Colonic mucosa (tissue), 4 donors: ENCODE results near the gene ARHGAP30. TPM values are rescaled to one million over a fixed set of nuclear protein-coding genes. Genes with fewer than 3 reads are reported as not detected.

Experiments
- DNase-seq: peaks from one replicate; pipeline ENCODE4 v3.0.0-alpha.2; 2020
- H3K27ac ChIP-seq: fragments of 200-600 bp; one replicate; pipeline ENCODE4 v1.8.0; 2021
- H3K27me3 ChIP-seq: fragments of 200-600 bp; one replicate; pipeline ENCODE4 v1.8.0; 2021
- H3K36me3 ChIP-seq: fragments of 200-600 bp; one replicate; pipeline ENCODE4 v1.8.0; 2021
- H3K4me1 ChIP-seq: fragments of 200-600 bp; one replicate; pipeline ENCODE4 v1.8.0; 2021; ENCODE audit warnings: mild to moderate bottlenecking
- H3K4me3 ChIP-seq: fragments of 200-600 bp; one replicate; pipeline ENCODE4 v1.8.0; 2021
- H3K9ac ChIP-seq, 2 donors: one replicate each; pipeline ENCODE4 v1.7.0; 2013; ENCODE audit warnings: control low read depth in 2 of 2, low read depth in 2 of 2, low read length in 2 of 2
- H3K9me3 ChIP-seq: fragments of 200-600 bp; one replicate; pipeline ENCODE4 v1.8.0; 2021
- intact Hi-C: fragments of 100-400 bp; cut with DNase I; formaldehyde crosslinking; loops from one replicate; pipeline ENCODE4 v1.14.1; 2022
- total RNA-seq, 2 donors: library from RNA; stranded (reverse); fragmentation: NEBNext Ultra II Directional in 1 of 2; extraction: Animal tissue kit (Norgen Biotek cat#: 25700) in 1 of 2; gene quantifications; one replicate each; pipeline ENCODE4 v1.2.1, GENCODE V29; 2021
- TF ChIP-seq, protein P1 (sequence below): fragments of 200-600 bp; IDR thresholded peaks from one replicate; pipeline ENCODE4 v1.8.0; 2022; ENCODE audit warnings: antibody characterized with exemption, mild to moderate bottlenecking
- donor health status: healthy.
- donor health status: DM: no; HTN: no; CAD: no.
- donor health status: DM: no; HTN: no; CAD: no.

ARHGAP30 gene
- total RNA-seq, 2 donors from 2014 or later = 3.5 to 5.3 TPM

DNA sequence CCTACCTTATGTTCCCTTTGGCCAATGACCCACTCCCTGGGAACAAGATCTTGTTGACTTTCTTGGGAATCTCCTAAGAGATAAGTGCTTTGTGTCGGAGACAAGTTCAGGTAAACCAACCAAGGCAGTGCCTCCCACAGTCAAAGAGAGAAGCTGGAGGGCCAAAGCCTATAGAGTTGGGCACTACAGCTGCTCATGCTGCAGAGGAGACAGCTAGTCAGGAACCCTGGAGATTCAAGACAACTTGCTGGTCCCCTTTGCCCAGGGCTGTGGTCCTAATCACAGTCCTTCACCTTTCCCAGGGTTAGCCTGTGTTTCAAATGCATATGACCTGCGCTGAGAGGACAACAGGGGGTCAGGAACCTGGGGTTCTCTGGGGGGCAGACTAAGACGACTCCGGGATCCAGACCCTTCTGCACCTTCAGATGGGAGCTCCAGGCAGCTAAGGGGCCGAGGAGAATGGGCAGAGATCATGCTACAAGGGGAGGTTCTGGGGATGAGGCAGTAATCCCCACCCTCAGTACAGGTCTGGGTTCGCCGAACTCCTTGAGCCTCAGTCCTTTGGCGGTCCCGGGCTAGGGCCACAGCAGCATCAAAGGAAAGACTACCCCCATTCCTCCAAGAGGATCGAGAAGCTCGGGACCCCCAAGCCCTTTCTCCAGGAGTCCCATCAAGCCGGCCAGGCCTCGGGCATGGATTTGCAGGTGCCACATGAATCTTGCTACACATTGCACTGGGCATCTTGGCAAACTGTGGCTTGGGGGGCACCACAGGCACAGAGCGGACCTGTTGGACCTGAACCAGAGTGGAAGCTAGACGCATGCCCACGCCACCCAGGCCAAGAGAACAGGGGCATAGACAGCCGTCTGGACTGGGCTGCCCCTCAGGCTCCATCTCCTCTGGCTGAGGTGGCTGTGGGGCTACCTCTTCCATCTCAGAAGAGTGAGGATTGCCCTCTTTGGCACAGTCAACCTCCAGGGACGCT lies 22.0 kb downstream of the ARHGAP30 start:
- Histone ChIP-seq H3K36me3 (no peaks in the 10 kb centered on the region), H3K9me3 (no peaks in the 10 kb centered on the region), H3K4me1 (no peaks in the 10 kb centered on the region), H3K27me3 (no peaks in the 10 kb centered on the region), H3K27ac (no peak overlapping the region), H3K4me3 (no peak overlapping the region), H3K9ac (no peak overlapping the region)
- DNase-seq = no peak
- intact Hi-C loops = loop anchor here (10.0 kb wide), 1 partner anchor 53 kb away; no protein-coding TSS in a partner anchor
- TF ChIP-seq, protein P1, sequence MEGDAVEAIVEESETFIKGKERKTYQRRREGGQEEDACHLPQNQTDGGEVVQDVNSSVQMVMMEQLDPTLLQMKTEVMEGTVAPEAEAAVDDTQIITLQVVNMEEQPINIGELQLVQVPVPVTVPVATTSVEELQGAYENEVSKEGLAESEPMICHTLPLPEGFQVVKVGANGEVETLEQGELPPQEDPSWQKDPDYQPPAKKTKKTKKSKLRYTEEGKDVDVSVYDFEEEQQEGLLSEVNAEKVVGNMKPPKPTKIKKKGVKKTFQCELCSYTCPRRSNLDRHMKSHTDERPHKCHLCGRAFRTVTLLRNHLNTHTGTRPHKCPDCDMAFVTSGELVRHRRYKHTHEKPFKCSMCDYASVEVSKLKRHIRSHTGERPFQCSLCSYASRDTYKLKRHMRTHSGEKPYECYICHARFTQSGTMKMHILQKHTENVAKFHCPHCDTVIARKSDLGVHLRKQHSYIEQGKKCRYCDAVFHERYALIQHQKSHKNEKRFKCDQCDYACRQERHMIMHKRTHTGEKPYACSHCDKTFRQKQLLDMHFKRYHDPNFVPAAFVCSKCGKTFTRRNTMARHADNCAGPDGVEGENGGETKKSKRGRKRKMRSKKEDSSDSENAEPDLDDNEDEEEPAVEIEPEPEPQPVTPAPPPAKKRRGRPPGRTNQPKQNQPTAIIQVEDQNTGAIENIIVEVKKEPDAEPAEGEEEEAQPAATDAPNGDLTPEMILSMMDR = no peak

DNA sequence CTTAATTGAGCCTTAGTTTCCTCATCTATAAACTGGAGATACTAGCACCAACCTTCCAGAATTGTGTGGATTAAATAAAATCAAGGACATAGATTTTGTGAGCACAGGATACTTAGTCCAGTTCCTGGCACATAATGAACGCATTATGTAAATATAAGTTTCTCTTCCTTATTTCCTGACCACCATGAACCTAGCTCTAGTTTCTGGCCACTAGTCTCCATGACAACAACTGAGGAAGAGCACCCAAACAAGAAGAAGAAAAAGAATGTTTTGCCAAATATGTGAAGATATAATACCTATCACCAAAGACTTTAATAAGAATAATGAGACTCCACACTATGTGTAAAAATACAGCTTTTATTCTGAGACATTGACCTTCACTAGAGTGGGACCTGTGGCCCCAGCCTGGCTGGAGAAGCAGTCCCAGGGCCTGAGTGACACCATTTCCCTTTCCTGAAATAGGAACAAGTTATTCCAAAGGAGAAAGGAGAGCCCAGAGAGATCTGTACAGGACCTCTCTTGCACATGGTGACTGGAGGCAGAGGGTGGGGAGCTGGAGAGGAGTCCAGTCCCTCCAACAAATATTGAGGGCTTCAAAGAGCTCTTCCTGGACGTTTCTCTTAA lies 23.0 kb downstream of the ARHGAP30 start:
- no peak for DNase-seq
- peak overlapping the region; percentile 83 for H3K4me3 ChIP-seq
- TF ChIP-seq, protein P1 = no peak
- no peaks in the 10 kb centered on the region for H3K4me1 ChIP-seq
- H3K9me3 ChIP-seq = no peaks in the 10 kb centered on the region
- no peaks in the 10 kb centered on the region for H3K27me3 ChIP-seq
- H3K36me3 ChIP-seq = no peaks in the 10 kb centered on the region
- intact Hi-C loops = loop anchor here (10.0 kb wide), 1 partner anchor 52 kb away; no protein-coding TSS in a partner anchor
- H3K27ac ChIP-seq = peak overlapping the region; percentile 96
- H3K9ac ChIP-seq = no peak overlapping the region

DNA sequence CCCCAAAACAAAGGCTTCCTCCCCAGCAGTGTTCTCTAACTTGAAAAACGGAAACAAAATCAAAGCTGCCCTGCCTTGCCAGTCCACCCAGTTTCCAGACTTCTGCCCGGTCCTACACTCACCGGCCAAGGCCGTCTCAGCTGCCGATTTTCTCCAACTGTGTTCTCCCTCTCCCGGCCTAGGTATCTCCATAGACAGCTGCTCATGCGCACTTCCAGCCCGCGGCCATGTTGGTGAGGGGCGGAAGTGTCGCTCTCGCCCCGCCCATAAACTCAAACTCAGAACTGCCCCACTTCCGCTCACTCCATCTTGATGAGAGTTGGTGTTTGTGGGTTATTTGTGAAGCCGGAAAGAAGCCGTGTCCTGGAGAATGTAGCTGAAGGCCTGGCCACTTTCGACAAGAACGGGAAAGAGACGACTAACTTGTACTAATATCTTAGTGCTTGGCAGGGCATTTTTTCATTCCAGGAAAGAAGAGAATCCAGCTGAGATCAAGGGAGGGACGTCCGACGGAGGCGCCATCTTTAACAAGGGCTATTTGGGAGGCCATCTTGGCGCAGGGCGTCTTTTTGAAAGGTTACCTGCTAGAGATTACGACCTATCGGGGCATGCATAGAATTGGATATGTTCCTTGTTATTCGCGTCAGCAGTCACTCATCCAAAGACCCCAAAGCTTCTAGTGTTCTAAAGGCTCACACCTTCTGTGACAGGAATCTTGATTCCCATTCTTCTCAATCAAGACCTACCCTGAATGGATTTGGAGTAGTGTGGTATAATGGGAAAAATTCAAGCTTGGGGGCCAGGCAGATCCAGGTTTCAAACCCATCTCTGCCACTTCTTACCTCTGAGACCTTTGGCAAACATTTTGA lies 23.7 kb downstream of the ARHGAP30 start, which contains the start of gene USF1:
Gene USF1, minus strand, starts transcription at position 242 of the 869 bp plus-strand sequence. CDS start 2,702 bp downstream, outside the sequence.
- Histone ChIP-seq H3K27ac (peak within 1 kb of the TSS; percentile 96), H3K27me3 (no peaks in the 10 kb centered on the region), H3K9ac (peak within 1 kb of the TSS; percentile 92 to 97), H3K4me1 (no peaks in the 10 kb centered on the region), H3K9me3 (no peaks in the 10 kb centered on the region), H3K4me3 (peak within 1 kb of the TSS; percentile 83), H3K36me3 (no peaks in the 10 kb centered on the region)
- intact Hi-C loops = loop anchor here (10.0 kb wide), 1 partner anchor 51 kb away; no protein-coding TSS in a partner anchor
- peak; percentile 95 for DNase-seq
- TF ChIP-seq, protein P1 = no peak

DNA sequence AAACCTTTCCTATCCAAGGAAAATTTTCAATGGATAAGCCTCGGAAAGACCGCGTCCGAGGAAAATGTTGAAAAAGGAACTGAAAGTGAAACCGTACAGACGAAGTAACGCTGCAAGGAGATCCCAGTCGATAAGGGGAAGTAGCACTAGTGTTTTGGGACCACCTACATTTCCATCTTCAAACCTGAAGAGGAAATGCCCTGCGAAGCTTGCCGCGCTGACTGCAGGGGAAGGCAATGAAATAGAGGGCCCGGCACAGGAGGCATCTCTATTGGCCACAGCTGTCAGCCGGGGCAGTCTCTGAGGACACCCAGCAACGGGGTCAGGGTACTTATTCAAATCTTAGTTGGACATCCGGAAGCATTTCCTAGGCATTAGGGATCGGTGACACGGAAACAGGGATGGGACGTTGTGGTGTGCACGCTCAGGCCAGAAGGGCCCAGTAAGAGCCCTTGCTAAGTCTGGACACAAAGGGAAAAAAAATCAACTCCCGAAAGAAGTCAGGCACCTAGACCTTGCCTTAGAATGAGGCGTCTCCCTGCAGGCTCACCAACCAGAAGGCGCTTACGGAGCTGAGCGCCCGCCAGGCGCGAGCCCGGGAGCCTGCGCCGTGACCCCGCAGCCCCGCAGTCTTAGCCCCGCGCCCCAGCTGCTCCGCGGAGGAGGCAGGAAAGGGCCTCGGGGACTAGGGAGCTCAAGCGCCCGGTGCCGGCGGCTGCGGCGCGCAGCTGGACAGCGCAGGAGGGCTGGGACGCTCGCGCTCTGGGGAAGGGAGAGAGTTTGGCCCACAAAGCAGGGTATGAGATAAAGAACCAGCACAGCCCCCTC lies 24.6 kb downstream of the ARHGAP30 start:
- Histone ChIP-seq H3K36me3 (peaks cover under 1% of the 10 kb centered on the region), H3K4me3 (peak overlapping the region; percentile 83), H3K4me1 (no peaks in the 10 kb centered on the region), H3K27me3 (no peaks in the 10 kb centered on the region), H3K9ac (peak overlapping the region; percentile 92 to 97), H3K9me3 (no peaks in the 10 kb centered on the region), H3K27ac (peak overlapping the region; percentile 96)
- peak; percentile 81 for DNase-seq
- intact Hi-C loops = loop anchor here (10.0 kb wide), 1 partner anchor 50 kb away; no protein-coding TSS in a partner anchor
- TF ChIP-seq, protein P1 = no peak
